Measurements from ENCODE around the gene KRT74.
A peak's percentile ranks its signal among the peaks of the same experiment; 100 is the strongest.

The KRT74 gene

DNA sequence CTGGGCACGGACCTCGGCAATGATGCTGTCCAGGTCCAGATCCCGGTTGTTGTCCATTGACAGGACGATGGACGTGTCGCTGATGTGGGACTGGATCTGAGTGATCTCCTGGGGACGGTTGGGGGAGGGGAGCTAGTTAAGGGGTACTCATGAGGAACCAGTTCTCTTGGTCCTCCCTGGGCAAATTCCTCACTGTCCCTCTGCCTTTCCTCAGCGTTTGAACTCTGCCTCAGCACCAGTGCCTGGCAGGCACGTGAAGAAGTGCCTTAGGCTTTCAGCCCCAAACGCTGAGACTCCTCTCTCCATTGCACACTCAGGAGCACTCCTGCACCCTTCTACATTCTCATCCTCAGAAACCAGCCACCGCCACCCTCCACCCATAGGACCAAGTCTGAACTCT is 17.9 kb upstream of the KRT74 start:
- TF ChIP-seq SPI1 (IDR thresholded peaks at IDR 0.05; ENCODE audit: low read depth, low read length) (no peak), PAX5 (IDR thresholded peaks at IDR 0.05; ENCODE audit: insufficient read depth, low read length, severe bottlenecking) (no peak), POU2F2 (IDR thresholded peaks at IDR 0.05; ENCODE audit: low read depth, low read length) (no peak), POLR2A (IDR thresholded peaks at IDR 0.05; ENCODE audit: low read depth, low read length) (no peak), POLR2AphosphoS5 (IDR thresholded peaks at IDR 0.05; ENCODE audit: low read depth, low read length) (no peak), TAF1 (IDR thresholded peaks at IDR 0.05; ENCODE audit: low read depth, low read length) (no peak)
- DNase-seq (ENCODE audit: insufficient read length, low spot score) (no peak), FAIRE-seq (no peak)

DNA sequence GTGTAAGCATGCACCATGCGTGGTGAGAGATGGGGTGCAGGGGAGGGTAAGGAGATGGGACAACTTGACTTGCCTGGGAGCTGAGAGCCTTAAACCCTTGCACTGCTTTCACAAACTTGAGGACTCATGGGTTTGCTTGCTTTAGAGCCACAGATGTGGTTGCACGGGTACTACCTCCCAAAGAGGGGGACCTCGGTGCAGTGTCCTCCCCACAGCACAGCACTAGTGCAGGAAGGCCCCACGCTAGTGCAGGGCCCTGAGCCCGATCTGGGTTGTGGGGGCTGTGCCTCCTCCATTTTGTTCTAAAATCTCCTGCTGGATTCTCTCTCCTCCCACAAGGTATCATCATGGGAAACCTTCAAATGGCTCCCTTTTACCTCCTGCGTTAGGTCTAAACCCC is 16.4 kb upstream of the KRT74 start:
- FAIRE-seq = no peak
- TF ChIP-seq POU2F2 (IDR thresholded peaks at IDR 0.05; ENCODE audit: low read depth, low read length) (no peak), POLR2A (IDR thresholded peaks at IDR 0.05; ENCODE audit: low read depth, low read length) (no peak), SPI1 (IDR thresholded peaks at IDR 0.05; ENCODE audit: low read depth, low read length) (no peak), TAF1 (IDR thresholded peaks at IDR 0.05; ENCODE audit: low read depth, low read length) (no peak)
- no peak for DNase-seq (ENCODE audit: insufficient read length, low spot score)

DNA sequence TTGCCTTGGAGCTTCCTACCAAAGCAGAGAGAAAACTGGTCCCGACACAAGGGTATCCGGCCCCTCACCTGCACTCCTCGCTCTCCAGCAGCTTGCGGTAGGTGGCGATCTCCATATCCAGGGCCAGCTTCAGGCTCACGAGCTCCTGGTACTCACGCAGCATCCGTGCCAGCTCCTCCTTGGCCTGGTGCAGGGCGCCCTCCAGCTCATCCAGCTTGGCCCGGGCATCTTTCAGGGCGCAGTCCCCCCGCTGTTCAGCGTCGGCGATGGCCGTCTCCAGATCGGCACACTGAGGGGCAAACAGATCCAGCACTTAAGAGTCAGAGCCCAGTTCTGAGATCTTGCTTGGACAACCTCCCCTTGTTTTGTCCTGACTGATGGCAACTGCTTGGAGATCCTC is 13.9 kb upstream of the KRT74 start:
- no peak for FAIRE-seq

DNA sequence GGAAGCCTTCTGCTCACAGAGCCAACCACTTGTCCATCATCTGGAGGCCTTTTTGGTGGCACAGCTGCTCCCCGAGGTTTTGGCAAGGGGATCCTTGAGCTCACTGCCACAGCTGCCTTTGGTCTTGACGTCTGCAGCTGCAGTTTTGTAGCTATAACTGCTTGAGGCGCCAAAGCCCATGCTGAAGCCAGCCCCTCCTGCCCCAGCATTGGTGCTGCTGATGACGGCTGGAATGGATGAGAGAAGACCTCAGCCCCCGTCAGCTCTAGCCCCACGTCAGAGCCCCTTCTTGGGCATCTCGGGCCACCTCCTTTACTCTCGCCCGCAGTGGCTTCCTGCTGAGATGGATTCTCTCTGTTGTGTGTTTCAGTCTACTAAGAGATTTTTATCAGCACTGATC is 12.3 kb upstream of the KRT74 start:
- no peak for FAIRE-seq
- no peak for DNase-seq (ENCODE audit: insufficient read length, low spot score)
- TF ChIP-seq POU2F2 (IDR thresholded peaks at IDR 0.05; ENCODE audit: low read depth, low read length) = no peak
- TF ChIP-seq TAF1 (IDR thresholded peaks at IDR 0.05; ENCODE audit: low read depth, low read length) = no peak
- TF ChIP-seq POLR2AphosphoS5 (IDR thresholded peaks at IDR 0.05; ENCODE audit: low read depth, low read length) = no peak
- no peak for TF ChIP-seq POLR2A (IDR thresholded peaks at IDR 0.05; ENCODE audit: low read depth, low read length)
- TF ChIP-seq PAX5 (IDR thresholded peaks at IDR 0.05; ENCODE audit: insufficient read depth, low read length, severe bottlenecking) = no peak
- TF ChIP-seq SPI1 (IDR thresholded peaks at IDR 0.05; ENCODE audit: low read depth, low read length) = no peak

More for the DNA sequence above, 13.9 kb upstream of the KRT74 start:
- no peak for DNase-seq (ENCODE audit: insufficient read length, low spot score)
- no peak for TF ChIP-seq SPI1 (IDR thresholded peaks at IDR 0.05; ENCODE audit: low read depth, low read length)
- TF ChIP-seq POLR2A (IDR thresholded peaks at IDR 0.05; ENCODE audit: low read depth, low read length) = no peak
- no peak for TF ChIP-seq POU2F2 (IDR thresholded peaks at IDR 0.05; ENCODE audit: low read depth, low read length)
- TF ChIP-seq POLR2AphosphoS5 (IDR thresholded peaks at IDR 0.05; ENCODE audit: low read depth, low read length) = no peak
- TF ChIP-seq PAX5 (IDR thresholded peaks at IDR 0.05; ENCODE audit: insufficient read depth, low read length, severe bottlenecking) = no peak
- no peak for TF ChIP-seq TAF1 (IDR thresholded peaks at IDR 0.05; ENCODE audit: low read depth, low read length)

DNA sequence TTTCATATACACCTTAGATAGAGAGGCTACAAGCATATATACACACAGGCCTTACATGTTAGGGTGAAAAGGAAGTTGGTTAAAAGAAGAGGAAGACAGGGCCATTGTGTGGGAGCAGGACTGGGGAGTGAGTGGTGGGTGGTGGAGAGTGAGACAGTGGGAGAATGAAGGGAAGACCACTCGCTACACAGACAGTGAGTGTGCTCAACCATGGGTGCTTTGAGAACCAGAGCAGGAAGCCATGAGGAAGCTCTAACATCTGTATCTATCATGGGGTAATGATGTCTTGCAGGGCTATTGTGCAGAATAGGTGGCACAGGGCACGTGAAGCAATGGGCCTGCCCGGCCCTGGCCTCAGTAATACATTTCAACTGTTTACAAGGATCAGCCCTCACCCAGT is 11.4 kb upstream of the KRT74 start:
- FAIRE-seq = no peak
- no peak for TF ChIP-seq SPI1 (IDR thresholded peaks at IDR 0.05; ENCODE audit: low read depth, low read length)
- TF ChIP-seq PAX5 (IDR thresholded peaks at IDR 0.05; ENCODE audit: insufficient read depth, low read length, severe bottlenecking) = no peak
- TF ChIP-seq POU2F2 (IDR thresholded peaks at IDR 0.05; ENCODE audit: low read depth, low read length) = no peak
- no peak for TF ChIP-seq POLR2AphosphoS5 (IDR thresholded peaks at IDR 0.05; ENCODE audit: low read depth, low read length)
- no peak for TF ChIP-seq TAF1 (IDR thresholded peaks at IDR 0.05; ENCODE audit: low read depth, low read length)
- no peak for TF ChIP-seq POLR2A (IDR thresholded peaks at IDR 0.05; ENCODE audit: low read depth, low read length)
- no peak for DNase-seq (ENCODE audit: insufficient read length, low spot score)

DNA sequence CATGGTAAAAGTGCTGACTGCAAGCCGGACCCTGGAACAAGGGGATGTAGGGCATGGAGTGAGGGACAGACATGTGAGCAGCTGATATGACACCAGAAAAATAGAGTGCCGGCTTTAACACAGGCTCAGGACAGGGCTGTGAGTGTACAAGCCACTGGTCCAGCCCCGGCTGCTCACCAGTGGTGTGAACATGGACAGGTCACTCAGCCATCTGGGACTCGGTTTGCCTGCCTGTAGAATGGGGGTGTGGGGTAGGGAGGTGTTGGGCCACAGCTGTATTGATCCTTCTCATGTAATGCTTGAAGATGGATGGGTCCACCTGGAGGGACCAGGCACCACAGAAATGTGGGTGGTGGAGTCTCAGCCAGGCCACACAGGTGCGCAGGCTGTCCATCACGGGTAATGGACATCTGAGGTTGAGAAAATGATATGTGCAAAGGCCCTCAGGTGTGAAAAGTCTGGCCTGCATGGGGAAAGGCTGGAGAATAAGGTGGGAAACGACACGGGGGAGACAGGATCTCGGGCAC is 10.6 kb upstream of the KRT74 start:
- DNase-seq (ENCODE audit: insufficient read length, low spot score) (no peak), FAIRE-seq (no peak)
- TF ChIP-seq POLR2AphosphoS5 (IDR thresholded peaks at IDR 0.05; ENCODE audit: low read depth, low read length) = no peak
- no peak for TF ChIP-seq SPI1 (IDR thresholded peaks at IDR 0.05; ENCODE audit: low read depth, low read length)
- TF ChIP-seq POLR2A (IDR thresholded peaks at IDR 0.05; ENCODE audit: low read depth, low read length) = no peak
- no peak for TF ChIP-seq POU2F2 (IDR thresholded peaks at IDR 0.05; ENCODE audit: low read depth, low read length)
- TF ChIP-seq TAF1 (IDR thresholded peaks at IDR 0.05; ENCODE audit: low read depth, low read length) = no peak

DNA sequence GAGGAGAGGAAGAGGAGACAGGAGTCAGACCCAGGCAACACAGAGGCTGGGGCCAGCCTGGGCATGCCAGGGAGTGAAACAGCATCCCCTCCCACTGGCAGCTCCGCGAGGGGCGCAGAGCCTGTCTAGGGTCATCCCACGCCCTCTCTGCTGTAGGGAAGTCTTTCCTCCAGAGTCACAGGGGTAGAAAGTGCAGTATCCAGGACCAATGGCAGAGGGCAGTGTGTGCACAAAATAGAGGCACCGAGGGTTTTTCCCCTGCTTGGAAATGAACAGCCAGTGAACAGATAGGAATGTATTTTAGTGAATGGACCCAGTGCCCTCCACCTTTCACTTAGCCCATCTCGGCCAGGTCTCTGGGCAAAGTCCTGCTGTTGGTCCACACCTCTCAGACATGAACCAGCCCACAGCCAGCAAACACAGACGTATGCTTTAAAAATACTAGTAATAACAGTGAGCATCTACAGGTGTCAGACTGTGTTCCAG is 9.4 kb upstream of the KRT74 start:
- TF ChIP-seq SPI1 (IDR thresholded peaks at IDR 0.05; ENCODE audit: low read depth, low read length) = no peak
- TF ChIP-seq POLR2AphosphoS5 (IDR thresholded peaks at IDR 0.05; ENCODE audit: low read depth, low read length) = no peak
- TF ChIP-seq PAX5 (IDR thresholded peaks at IDR 0.05; ENCODE audit: insufficient read depth, low read length, severe bottlenecking) = no peak
- no peak for TF ChIP-seq TAF1 (IDR thresholded peaks at IDR 0.05; ENCODE audit: low read depth, low read length)
- no peak for TF ChIP-seq POU2F2 (IDR thresholded peaks at IDR 0.05; ENCODE audit: low read depth, low read length)
- no peak for TF ChIP-seq POLR2A (IDR thresholded peaks at IDR 0.05; ENCODE audit: low read depth, low read length)
- peak; percentile 88 for FAIRE-seq
- peak; percentile 50 for DNase-seq (ENCODE audit: insufficient read length, low spot score)

DNA sequence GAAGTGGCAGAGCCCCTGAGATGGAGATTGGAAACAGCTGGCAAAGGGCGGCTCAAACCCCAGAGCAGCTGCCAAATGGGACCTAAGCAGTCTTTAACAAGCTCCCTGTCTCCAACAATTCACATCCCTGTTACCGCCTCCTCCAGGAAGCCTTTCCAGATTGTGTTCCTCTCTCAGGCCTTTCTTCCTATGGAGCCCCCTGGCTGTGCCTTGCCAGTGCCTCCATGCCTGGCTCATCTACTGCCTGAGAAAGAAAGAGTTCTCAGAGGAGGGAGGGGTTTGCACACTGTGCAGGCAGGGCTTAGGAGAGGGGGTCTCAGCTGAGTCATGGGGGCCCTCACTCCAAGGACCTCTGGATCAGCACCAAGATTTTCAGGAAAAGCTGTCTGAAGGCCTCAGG is 8.8 kb upstream of the KRT74 start:
- no peak for FAIRE-seq
- TF ChIP-seq POLR2AphosphoS5 (IDR thresholded peaks at IDR 0.05; ENCODE audit: low read depth, low read length) = no peak
- TF ChIP-seq PAX5 (IDR thresholded peaks at IDR 0.05; ENCODE audit: insufficient read depth, low read length, severe bottlenecking) = no peak
- TF ChIP-seq SPI1 (IDR thresholded peaks at IDR 0.05; ENCODE audit: low read depth, low read length) = no peak
- no peak for TF ChIP-seq TAF1 (IDR thresholded peaks at IDR 0.05; ENCODE audit: low read depth, low read length)
- no peak for TF ChIP-seq POLR2A (IDR thresholded peaks at IDR 0.05; ENCODE audit: low read depth, low read length)
- no peak for DNase-seq (ENCODE audit: insufficient read length, low spot score)

DNA sequence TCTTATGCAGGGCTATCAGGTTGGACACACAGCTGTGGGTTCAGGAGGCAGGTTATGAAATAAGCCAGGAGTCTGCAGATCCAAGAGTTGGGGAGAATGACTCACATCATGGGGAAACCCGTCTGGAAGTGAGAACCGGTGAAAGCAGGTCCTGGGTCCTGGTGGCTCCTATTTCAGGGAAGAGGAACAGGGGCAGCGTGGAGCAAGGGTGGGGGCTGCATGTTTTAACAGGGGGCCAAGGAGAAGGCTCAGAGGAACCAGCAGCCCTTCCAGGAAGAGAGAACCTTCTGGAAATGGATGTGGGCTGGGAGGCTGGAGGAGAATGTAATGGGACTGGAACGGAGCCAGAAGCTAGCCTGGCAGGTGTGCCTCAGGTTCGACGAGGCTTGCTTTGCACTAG is 7.8 kb upstream of the KRT74 start:
- TF ChIP-seq POLR2AphosphoS5 (IDR thresholded peaks at IDR 0.05; ENCODE audit: low read depth, low read length) = no peak
- no peak for TF ChIP-seq TAF1 (IDR thresholded peaks at IDR 0.05; ENCODE audit: low read depth, low read length)
- no peak for TF ChIP-seq PAX5 (IDR thresholded peaks at IDR 0.05; ENCODE audit: insufficient read depth, low read length, severe bottlenecking)
- TF ChIP-seq POLR2A (IDR thresholded peaks at IDR 0.05; ENCODE audit: low read depth, low read length) = no peak
- TF ChIP-seq SPI1 (IDR thresholded peaks at IDR 0.05; ENCODE audit: low read depth, low read length) = no peak
- no peak for TF ChIP-seq POU2F2 (IDR thresholded peaks at IDR 0.05; ENCODE audit: low read depth, low read length)
- no peak for DNase-seq (ENCODE audit: insufficient read length, low spot score)
- no peak for FAIRE-seq

DNA sequence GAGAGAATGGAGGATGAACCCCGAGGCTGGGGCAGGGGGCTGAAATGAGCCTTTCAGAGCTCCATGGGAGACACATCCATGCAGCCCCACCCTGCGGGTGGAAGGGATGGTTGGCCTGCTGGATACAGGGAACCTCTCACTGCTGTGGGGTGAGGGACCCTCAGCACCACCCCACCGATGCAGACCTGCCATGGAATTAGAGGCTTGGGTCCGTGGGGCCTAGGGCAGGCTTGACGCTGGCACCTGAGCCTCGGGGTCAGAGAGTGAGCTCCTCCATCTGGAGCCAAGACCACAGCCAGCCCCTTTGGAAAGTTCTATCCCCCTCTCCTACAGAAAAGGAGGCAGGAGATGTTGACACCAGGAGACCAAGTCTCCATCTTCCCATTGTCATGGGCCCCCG is 7.4 kb upstream of the KRT74 start:
- no peak for TF ChIP-seq PAX5 (IDR thresholded peaks at IDR 0.05; ENCODE audit: insufficient read depth, low read length, severe bottlenecking)
- no peak for TF ChIP-seq POLR2A (IDR thresholded peaks at IDR 0.05; ENCODE audit: low read depth, low read length)
- no peak for FAIRE-seq
- no peak for DNase-seq (ENCODE audit: insufficient read length, low spot score)

All from GM12891 (cell line).